Measurements from ENCODE around the gene RAB43. TPM values are rescaled to one million over a fixed set of nuclear protein-coding genes. Genes with fewer than 3 reads are reported as not detected.

The RAB43 gene
- polyA plus RNA-seq, 2 donors, result 3.6 to 6.5 TPM

- H3K27me3 ChIP-seq (ENCODE audit: control insufficient read depth in 1 of 2, insufficient read depth in 2 of 2, low read length in 2 of 2), result peaks cover 0 to 5% of the 10 kb centered on the region in 2 donors
- no peak overlapping the region for H3K27ac ChIP-seq (ENCODE audit: low read depth in 2 of 2, low read length in 1 of 2)
- peaks cover 0 to 4% of the 10 kb centered on the region in 2 donors for H3K9me3 ChIP-seq (ENCODE audit: control insufficient read depth in 2 of 2, insufficient read depth in 1 of 2, low read depth in 1 of 2, low read length in 1 of 2)
- H3K4me3 ChIP-seq (ENCODE audit: low read depth in 1 of 2, low read length in 2 of 2), result no peak overlapping the region
- H3K4me1 ChIP-seq (ENCODE audit: control insufficient read depth in 2 of 2, insufficient read depth in 2 of 2, low read length in 1 of 2), result peaks cover 0 to 13% of the 10 kb centered on the region in 2 donors
- 73 to 79% methylated on average over 45 to 46 of the region's 46 CpGs for WGBS, 2 donors
- no peaks in the 10 kb centered on the region for H3K36me3 ChIP-seq (ENCODE audit: control insufficient read depth in 2 of 2, insufficient read depth in 2 of 2, low read length in 1 of 2)
Measured at GRCh38 chr3:129046732-129047552, 74.7 kb downstream of the RAB43 start.

- Histone ChIP-seq H3K36me3 (ENCODE audit: control insufficient read depth in 2 of 2, insufficient read depth in 2 of 2, low read length in 1 of 2) (no peaks in the 10 kb centered on the region), H3K4me3 (ENCODE audit: low read depth in 1 of 2, low read length in 2 of 2) (peak overlapping the region; percentile 5 to 26), H3K27me3 (ENCODE audit: control insufficient read depth in 1 of 2, insufficient read depth in 2 of 2, low read length in 2 of 2) (peaks cover 0 to 5% of the 10 kb centered on the region in 2 donors), H3K9me3 (ENCODE audit: control insufficient read depth in 2 of 2, insufficient read depth in 1 of 2, low read depth in 1 of 2, low read length in 1 of 2) (peaks cover 0 to 4% of the 10 kb centered on the region in 2 donors), H3K27ac (ENCODE audit: low read depth in 2 of 2, low read length in 1 of 2) (no peak overlapping the region), H3K4me1 (ENCODE audit: control insufficient read depth in 2 of 2, insufficient read depth in 2 of 2, low read length in 1 of 2) (peaks cover 0 to 13% of the 10 kb centered on the region in 2 donors)
- 35 to 36% methylated on average over 44 to 67 of the region's 67 CpGs for WGBS, 2 donors
Measured at GRCh38 chr3:129046037-129046731, 75.4 kb downstream of the RAB43 start.

- Histone ChIP-seq H3K27me3 (ENCODE audit: control insufficient read depth in 1 of 2, insufficient read depth in 2 of 2, low read length in 2 of 2) (peaks cover 0 to 5% of the 10 kb centered on the region in 2 donors), H3K36me3 (ENCODE audit: control insufficient read depth in 2 of 2, insufficient read depth in 2 of 2, low read length in 1 of 2) (no peaks in the 10 kb centered on the region), H3K4me3 (ENCODE audit: low read depth in 1 of 2, low read length in 2 of 2) (peak overlapping the region; percentile 5 to 26), H3K9me3 (ENCODE audit: control insufficient read depth in 2 of 2, insufficient read depth in 1 of 2, low read depth in 1 of 2, low read length in 1 of 2) (peaks cover 0 to 4% of the 10 kb centered on the region in 2 donors), H3K4me1 (ENCODE audit: control insufficient read depth in 2 of 2, insufficient read depth in 2 of 2, low read length in 1 of 2) (peaks cover 0 to 13% of the 10 kb centered on the region in 2 donors), H3K27ac (ENCODE audit: low read depth in 2 of 2, low read length in 1 of 2) (no peak overlapping the region)
- 5 to 10% methylated on average over 37 to 43 of the region's 43 CpGs for WGBS, 2 donors
Measured at GRCh38 chr3:129045675-129046036, 75.9 kb downstream of the RAB43 start.

GRCh38 chr3:129040579-129041300, 80.9 kb downstream of the RAB43 start:
- Histone ChIP-seq H3K4me3 (ENCODE audit: low read depth in 1 of 2, low read length in 2 of 2) (no peak overlapping the region), H3K36me3 (ENCODE audit: control insufficient read depth in 2 of 2, insufficient read depth in 2 of 2, low read length in 1 of 2) (no peaks in the 10 kb centered on the region), H3K27me3 (ENCODE audit: control insufficient read depth in 1 of 2, insufficient read depth in 2 of 2, low read length in 2 of 2) (no peaks in the 10 kb centered on the region), H3K4me1 (ENCODE audit: control insufficient read depth in 2 of 2, insufficient read depth in 2 of 2, low read length in 1 of 2) (peaks cover 0 to 6% of the 10 kb centered on the region in 2 donors), H3K27ac (ENCODE audit: low read depth in 2 of 2, low read length in 1 of 2) (no peak overlapping the region), H3K9me3 (ENCODE audit: control insufficient read depth in 2 of 2, insufficient read depth in 1 of 2, low read depth in 1 of 2, low read length in 1 of 2) (no peaks in the 10 kb centered on the region)
- 89 to 90% methylated on average over 15 of the region's 15 CpGs for WGBS, 2 donors

- no peak overlapping the region for H3K27ac ChIP-seq (ENCODE audit: low read depth in 2 of 2, low read length in 1 of 2)
- no peaks in the 10 kb centered on the region for H3K36me3 ChIP-seq (ENCODE audit: control insufficient read depth in 2 of 2, insufficient read depth in 2 of 2, low read length in 1 of 2)
- H3K27me3 ChIP-seq (ENCODE audit: control insufficient read depth in 1 of 2, insufficient read depth in 2 of 2, low read length in 2 of 2), result no peaks in the 10 kb centered on the region
- 66 to 70% methylated on average over 3 of the region's 3 CpGs for whole genome bisulfite sequencing, 2 donors
- H3K4me3 ChIP-seq (ENCODE audit: low read depth in 1 of 2, low read length in 2 of 2), result no peak overlapping the region
- no peaks in the 10 kb centered on the region for H3K9me3 ChIP-seq (ENCODE audit: control insufficient read depth in 2 of 2, insufficient read depth in 1 of 2, low read depth in 1 of 2, low read length in 1 of 2)
- H3K4me1 ChIP-seq (ENCODE audit: control insufficient read depth in 2 of 2, insufficient read depth in 2 of 2, low read length in 1 of 2), result peaks cover 0 to 4% of the 10 kb centered on the region in 2 donors
Measured at GRCh38 chr3:129040039-129040336, 81.6 kb downstream of the RAB43 start.

- no peaks in the 10 kb centered on the region for H3K27me3 ChIP-seq (ENCODE audit: control insufficient read depth in 1 of 2, insufficient read depth in 2 of 2, low read length in 2 of 2)
- WGBS, 2 donors, result 56 to 63% methylated on average over 14 of the region's 14 CpGs
- peaks cover 0 to 4% of the 10 kb centered on the region in 2 donors for H3K4me1 ChIP-seq (ENCODE audit: control insufficient read depth in 2 of 2, insufficient read depth in 2 of 2, low read length in 1 of 2)
- no peak overlapping the region for H3K27ac ChIP-seq (ENCODE audit: low read depth in 2 of 2, low read length in 1 of 2)
- H3K36me3 ChIP-seq (ENCODE audit: control insufficient read depth in 2 of 2, insufficient read depth in 2 of 2, low read length in 1 of 2), result no peaks in the 10 kb centered on the region
- no peaks in the 10 kb centered on the region for H3K9me3 ChIP-seq (ENCODE audit: control insufficient read depth in 2 of 2, insufficient read depth in 1 of 2, low read depth in 1 of 2, low read length in 1 of 2)
- H3K4me3 ChIP-seq (ENCODE audit: low read depth in 1 of 2, low read length in 2 of 2), result no peak overlapping the region
Measured at GRCh38 chr3:129039271-129040038, 82.1 kb downstream of the RAB43 start.

GRCh38 chr3:129038121-129038855, 83.3 kb downstream of the RAB43 start:
- Histone ChIP-seq H3K4me1 (ENCODE audit: control insufficient read depth in 2 of 2, insufficient read depth in 2 of 2, low read length in 1 of 2) (peaks cover 0 to 4% of the 10 kb centered on the region in 2 donors), H3K27ac (ENCODE audit: low read depth in 2 of 2, low read length in 1 of 2) (no peak overlapping the region), H3K27me3 (ENCODE audit: control insufficient read depth in 1 of 2, insufficient read depth in 2 of 2, low read length in 2 of 2) (no peaks in the 10 kb centered on the region), H3K36me3 (ENCODE audit: control insufficient read depth in 2 of 2, insufficient read depth in 2 of 2, low read length in 1 of 2) (no peaks in the 10 kb centered on the region), H3K4me3 (ENCODE audit: low read depth in 1 of 2, low read length in 2 of 2) (no peak overlapping the region), H3K9me3 (ENCODE audit: control insufficient read depth in 2 of 2, insufficient read depth in 1 of 2, low read depth in 1 of 2, low read length in 1 of 2) (no peaks in the 10 kb centered on the region)
- 86 to 87% methylated on average over 10 of the region's 10 CpGs for WGBS, 2 donors

Data from esophagus (tissue), 2 donors.